ENCODE results near the gene CSTPP1. TPM values are rescaled to one million over a fixed set of nuclear protein-coding genes. Genes with fewer than 3 reads are reported as not detected.

Gene CSTPP1
- total RNA-seq, 1 experiment from 2014 or later, result 88.3 TPM

DNA sequence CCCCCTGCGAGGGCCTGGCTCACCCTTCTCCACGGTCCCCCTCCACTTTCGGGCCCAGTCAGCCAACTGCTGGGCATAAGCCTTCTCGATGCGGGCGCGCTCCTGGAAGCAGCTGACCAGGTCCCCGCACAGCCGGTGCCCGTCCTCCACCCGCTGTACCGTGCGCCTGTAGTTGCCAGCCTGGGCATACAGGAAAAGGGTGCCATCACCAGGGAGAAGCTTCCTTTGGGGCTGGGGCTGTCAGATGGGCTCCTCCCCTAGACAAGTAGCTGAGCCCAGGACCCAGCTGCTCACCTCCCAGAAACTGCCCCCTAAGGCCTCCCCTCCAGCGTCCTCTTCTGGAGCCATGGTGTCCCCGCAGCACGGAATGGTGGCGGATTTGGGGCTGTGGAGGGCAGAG lies 245.8 kb downstream of the CSTPP1 start:
- POLR2A ChIA-PET (ENCODE audit: unreplicated experiment), result no interaction called here
- no peaks in the 10 kb centered on the region for H3K9me2 ChIP-seq (ENCODE audit: insufficient read depth)
- no peak overlapping the region for H3K27ac ChIP-seq
- H3K79me2 ChIP-seq (ENCODE audit: low read depth), result peaks cover 38% of the 10 kb centered on the region
- no peaks in the 10 kb centered on the region for H3K9me3 ChIP-seq (ENCODE audit: insufficient read depth, low read depth)
- TF ChIP-seq CTCF (conservative IDR thresholded peaks at IDR 0.05), result no peak
- no peak for TF ChIP-seq EZH2 (IDR thresholded peaks at IDR 0.05; ENCODE audit: low read depth)
- DNase-seq, result no peak
- intact Hi-C loops (cut with micrococcal nuclease; ENCODE audit: unreplicated experiment), result no loop called here
- peaks cover 23% of the 10 kb centered on the region for H3K4me1 ChIP-seq (replicated peaks; ENCODE audit: insufficient read depth)
- H3K27me3 ChIP-seq (ENCODE audit: insufficient read depth, low read depth), result no peaks in the 10 kb centered on the region
- BruUV-seq (replicated peaks), result no TSS peak
- H3K36me3 ChIP-seq (ENCODE audit: low read depth), result peaks cover 14% of the 10 kb centered on the region; the same call in 1 of the 2 replicates
- no peak overlapping the region for H3K4me2 ChIP-seq
- peaks cover 24% of the 10 kb centered on the region for H4K20me1 ChIP-seq (ENCODE audit: insufficient read depth)
- CTCF ChIA-PET, result no interaction called here
- H3F3A ChIP-seq (ENCODE audit: insufficient read depth, low read depth), result peaks cover 50% of the 10 kb centered on the region
- no peak overlapping the region for H3K4me3 ChIP-seq
- H2AFZ ChIP-seq, result no peak overlapping the region

GRCh38 chr11:47183031-47183856 lies 246.7 kb downstream of the CSTPP1 start:
- TF ChIP-seq EZH2 (IDR thresholded peaks at IDR 0.05; ENCODE audit: low read depth) (no peak), CTCF (conservative IDR thresholded peaks at IDR 0.05) (no peak)
- no peaks in the 10 kb centered on the region for H3K27me3 ChIP-seq (ENCODE audit: insufficient read depth, low read depth)
- H3K36me3 ChIP-seq (ENCODE audit: low read depth), result peaks cover 14% of the 10 kb centered on the region; the same call in 1 of the 2 replicates
- H3K79me2 ChIP-seq (ENCODE audit: low read depth), result peaks cover 38% of the 10 kb centered on the region
- intact Hi-C loops (cut with micrococcal nuclease; ENCODE audit: unreplicated experiment), result no loop called here
- ChIA-PET CTCF (no interaction called here), POLR2A (ENCODE audit: unreplicated experiment) (no interaction called here)
- H3K4me3 ChIP-seq, result no peak overlapping the region
- no peaks in the 10 kb centered on the region for H3K9me3 ChIP-seq (ENCODE audit: insufficient read depth, low read depth)
- peaks cover 50% of the 10 kb centered on the region for H3F3A ChIP-seq (ENCODE audit: insufficient read depth, low read depth)
- BruUV-seq (replicated peaks), result no TSS peak
- peaks cover 27% of the 10 kb centered on the region for H3K4me1 ChIP-seq (replicated peaks; ENCODE audit: insufficient read depth)
- H3K4me2 ChIP-seq, result no peak overlapping the region
- no peaks in the 10 kb centered on the region for H3K9me2 ChIP-seq (ENCODE audit: insufficient read depth)
- H4K20me1 ChIP-seq (ENCODE audit: insufficient read depth), result peaks cover 24% of the 10 kb centered on the region
- H2AFZ ChIP-seq, result no peak overlapping the region
- H3K27ac ChIP-seq, result no peak overlapping the region
- no peak for DNase-seq

- no peaks in the 10 kb centered on the region for H3K27me3 ChIP-seq (ENCODE audit: insufficient read depth, low read depth)
- H3K9me2 ChIP-seq (ENCODE audit: insufficient read depth), result no peaks in the 10 kb centered on the region
- BruUV-seq (replicated peaks), result TSS peak; percentile 31
- H3F3A ChIP-seq (ENCODE audit: insufficient read depth, low read depth), result peaks cover 53% of the 10 kb centered on the region
- intact Hi-C loops (cut with micrococcal nuclease; ENCODE audit: unreplicated experiment), result no loop called here
- H3K36me3 ChIP-seq (ENCODE audit: low read depth), result peaks cover 14% of the 10 kb centered on the region; the same call in 1 of the 2 replicates
- H3K4me2 ChIP-seq, result no peak overlapping the region; the same call in 1 of the 2 replicates
- H2AFZ ChIP-seq, result no peak overlapping the region
- no peak overlapping the region for H3K4me3 ChIP-seq
- peaks cover 38% of the 10 kb centered on the region for H3K79me2 ChIP-seq (ENCODE audit: low read depth)
- peaks cover 24% of the 10 kb centered on the region for H4K20me1 ChIP-seq (ENCODE audit: insufficient read depth)
- no peak overlapping the region for H3K27ac ChIP-seq
- TF ChIP-seq EZH2 (IDR thresholded peaks at IDR 0.05; ENCODE audit: low read depth), result no peak
- TF ChIP-seq CTCF (conservative IDR thresholded peaks at IDR 0.05), result no peak
- POLR2A ChIA-PET (ENCODE audit: unreplicated experiment), result interaction anchor here (0.6 kb wide), 1 partner anchor 31 kb away, joined by 4 read pairs; the partner anchor contains the start of gene DDB2
- H3K9me3 ChIP-seq (ENCODE audit: insufficient read depth, low read depth), result no peaks in the 10 kb centered on the region
- H3K4me1 ChIP-seq (replicated peaks; ENCODE audit: insufficient read depth), result peaks cover 35% of the 10 kb centered on the region
- CTCF ChIA-PET, result interaction anchor here (1.9 kb wide), 1 partner anchor 75 kb away, joined by 12 read pairs; no protein-coding TSS in a partner anchor
- no peak for DNase-seq
Observed at GRCh38 chr11:47183969-47184368, 247.4 kb downstream of the CSTPP1 start.
